GM12892 (cell line): ENCODE measurements around the gene SDCBP2.

Experiments
- DNase-seq: peaks from one replicate; pipeline ENCODE4 v3.0.0; 2011; ENCODE audit not compliant: insufficient read length
- FAIRE-seq: peaks from 2 replicates; lab custom pipeline; 2011; peaks lifted over from hg19 to GRCh38; lab: Jason Lieb, UNC
- POLR2A ChIP-seq: IDR thresholded peaks from 2 replicates; pipeline ENCODE4 v1.6.1; 2011; ENCODE audit warnings: low read depth, low read length, control low read depth
- POLR2AphosphoS5 ChIP-seq: IDR thresholded peaks from 2 replicates; pipeline ENCODE4 v1.6.1; 2011; ENCODE audit warnings: low read depth, low read length, control low read depth
- TAF1 ChIP-seq: IDR thresholded peaks from 2 replicates; pipeline ENCODE4 v1.6.1; 2011; ENCODE audit warnings: low read depth, mild to moderate bottlenecking, control low read depth, low read length, borderline replicate concordance

SDCBP2 gene

DNA sequence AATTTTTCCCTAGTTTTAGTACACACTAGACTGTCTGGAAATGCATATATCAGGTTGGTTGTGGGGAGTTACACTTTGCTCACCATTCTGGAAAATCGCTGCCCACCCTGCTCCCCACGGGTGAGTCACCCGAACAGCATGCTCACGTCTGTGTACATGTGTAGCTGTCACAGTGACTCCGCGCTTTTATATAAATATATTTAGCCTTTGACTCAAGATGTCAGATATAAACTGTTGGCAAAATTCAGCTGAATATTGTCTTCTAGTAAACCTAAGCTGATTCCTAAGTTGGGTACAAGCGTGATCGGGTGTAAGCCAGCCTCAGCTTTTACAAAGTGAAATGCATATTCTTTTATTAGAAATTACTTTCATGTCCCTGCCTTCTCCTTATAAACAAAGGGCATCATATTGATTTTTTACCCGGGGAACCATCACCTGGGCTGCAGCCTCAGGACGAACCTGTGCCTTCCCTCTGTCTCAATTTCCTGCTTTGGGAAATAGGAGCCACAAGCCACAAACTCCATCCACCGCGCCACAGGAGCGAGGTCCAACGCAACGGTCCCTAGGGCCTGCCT, 4.3 kb downstream of the SDCBP2 start:
- DNase-seq = no peak

DNA sequence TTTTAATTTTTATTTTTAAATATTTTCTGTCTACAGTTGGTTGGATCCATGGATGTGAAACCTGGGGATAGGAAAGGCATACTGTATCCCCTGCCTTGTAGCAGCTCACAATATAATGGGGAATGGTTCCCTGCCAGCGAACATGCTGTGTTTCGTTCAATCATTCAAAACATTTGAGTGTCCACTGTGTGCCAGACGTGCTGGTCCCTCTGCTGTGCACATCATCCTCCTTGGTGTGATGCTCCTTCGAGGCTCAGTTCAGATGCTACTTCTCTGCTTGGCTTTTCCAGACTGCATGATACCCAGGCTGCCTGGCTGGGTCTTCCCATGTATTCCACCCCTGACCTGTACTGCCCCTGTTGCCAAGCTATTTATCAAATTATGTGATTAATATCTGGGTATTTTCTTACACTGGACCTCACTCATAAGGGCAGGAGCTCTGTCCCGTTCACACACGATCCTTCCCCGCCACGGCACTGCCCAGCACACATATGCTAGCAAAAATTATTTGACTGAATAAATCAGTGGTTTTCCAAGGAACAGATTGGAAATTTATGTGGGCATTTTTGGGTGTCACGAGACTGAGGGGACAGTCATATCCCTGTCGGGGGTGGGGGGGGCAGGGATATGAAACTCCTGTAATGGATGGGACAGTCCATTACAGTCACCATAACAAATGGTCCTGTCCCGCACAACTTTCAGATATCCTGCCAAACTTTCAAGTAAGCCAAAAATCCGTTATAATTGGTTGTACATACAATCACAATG, 4.9 kb downstream of the SDCBP2 start:
- DNase-seq (no peak), FAIRE-seq (no peak)
- TF ChIP-seq POLR2A = no peak
- TF ChIP-seq TAF1 = no peak
- TF ChIP-seq POLR2AphosphoS5 = no peak

More for the DNA sequence above, 4.3 kb downstream of the SDCBP2 start:
- peak; percentile 14 for FAIRE-seq
- no peak for TF ChIP-seq TAF1
- no peak for TF ChIP-seq POLR2A
- TF ChIP-seq POLR2AphosphoS5 = no peak

DNA sequence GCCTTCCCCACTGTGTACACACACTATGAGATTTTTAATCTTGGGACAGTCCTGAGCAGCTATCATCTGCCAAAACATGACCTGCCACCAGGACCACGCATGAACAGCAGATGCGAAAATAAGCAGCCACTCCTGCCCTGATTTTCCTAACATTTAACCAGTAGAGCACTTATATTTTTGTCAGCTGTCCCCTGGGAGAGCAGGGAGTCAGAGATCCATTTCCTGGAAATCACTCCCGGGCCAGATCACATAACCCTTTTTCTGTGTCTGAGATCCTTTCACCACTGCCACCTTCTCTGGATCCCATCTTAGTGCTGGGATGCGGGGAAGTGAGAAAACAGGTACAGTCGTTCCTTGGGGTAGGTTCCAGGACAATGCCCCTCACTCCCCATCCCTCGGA, 5.7 kb downstream of the SDCBP2 start:
- FAIRE-seq = no peak
- TF ChIP-seq POLR2AphosphoS5 = no peak
- no peak for TF ChIP-seq TAF1
- TF ChIP-seq POLR2A = no peak
- DNase-seq = no peak

GRCh38 chr20:1322511-1323245, 6.3 kb downstream of the SDCBP2 start:
- TF ChIP-seq POLR2AphosphoS5 (no peak), TAF1 (no peak), POLR2A (no peak)
- FAIRE-seq = no peak

GRCh38 chr20:1321654-1321939, 7.3 kb downstream of the SDCBP2 start:
- DNase-seq (no peak), FAIRE-seq (no peak)
- TF ChIP-seq POLR2A (no peak), POLR2AphosphoS5 (no peak), TAF1 (no peak)

More at GRCh38 chr20:1322511-1323245, 6.3 kb downstream of the SDCBP2 start:
- DNase-seq = no peak

DNA sequence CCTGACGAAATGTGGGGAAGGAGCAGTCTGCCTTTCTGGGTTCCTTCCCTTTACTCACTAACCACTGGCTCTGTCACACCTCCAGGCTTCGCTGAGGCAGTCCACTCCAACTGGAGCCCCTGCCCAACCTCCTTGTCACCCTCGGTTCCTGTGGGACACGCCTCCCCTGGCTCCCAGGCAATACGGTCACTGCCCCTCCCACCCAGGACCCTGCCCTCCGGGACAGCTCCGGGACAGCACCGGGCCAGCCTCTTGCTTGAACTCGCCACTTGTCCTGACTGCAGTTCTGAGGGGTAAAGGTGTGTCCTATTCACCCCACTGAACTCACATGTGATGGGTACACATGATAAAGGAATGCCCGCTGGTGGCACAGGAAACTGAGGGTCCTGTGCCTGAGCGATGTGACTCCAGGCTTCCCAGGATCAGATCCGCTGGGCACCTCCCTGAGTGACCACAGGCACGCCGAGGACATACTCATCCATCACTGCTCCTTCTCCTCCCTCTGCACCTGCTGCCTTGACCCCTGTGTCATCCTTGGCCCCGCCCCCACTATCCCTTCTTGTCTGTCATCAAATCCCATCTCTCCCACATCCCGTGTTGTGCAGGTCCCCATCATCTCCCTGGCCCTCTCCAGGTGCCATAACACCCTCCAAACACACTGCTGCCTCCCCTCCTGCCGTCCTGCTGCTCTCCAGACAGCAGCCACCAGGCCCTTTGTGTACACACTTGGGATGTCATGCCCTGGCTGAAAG, 7.9 kb downstream of the SDCBP2 start:
- TF ChIP-seq POLR2AphosphoS5 (no peak), TAF1 (no peak), POLR2A (no peak)
- FAIRE-seq = no peak
- no peak for DNase-seq

- DNase-seq (no peak), FAIRE-seq (no peak)
- TF ChIP-seq POLR2A (no peak), POLR2AphosphoS5 (no peak)
Observed at GRCh38 chr20:1320016-1320415, 8.9 kb downstream of the SDCBP2 start.

DNA sequence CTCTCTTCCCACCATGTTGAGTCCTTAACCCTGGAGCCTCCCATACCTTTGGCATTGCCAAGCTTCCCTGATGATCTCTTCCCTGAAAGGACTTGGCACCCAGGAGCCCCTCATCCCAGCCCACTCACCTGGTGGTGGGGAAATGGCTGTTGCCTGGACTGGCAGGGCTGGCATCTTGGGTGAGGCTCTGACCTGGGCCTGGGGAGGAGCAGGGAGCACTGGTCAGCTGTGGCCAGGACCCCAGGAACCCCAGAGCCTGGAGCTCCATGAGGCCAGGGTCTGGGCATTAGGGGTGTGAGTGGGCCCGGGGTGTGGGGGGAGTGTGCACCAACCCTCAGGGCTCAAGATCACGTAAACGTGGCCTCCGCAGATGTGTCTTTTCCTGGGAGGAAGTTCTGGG, 9.5 kb downstream of the SDCBP2 start:
- TF ChIP-seq POLR2AphosphoS5 (no peak), TAF1 (no peak), POLR2A (no peak)
- DNase-seq (no peak), FAIRE-seq (no peak)

DNA sequence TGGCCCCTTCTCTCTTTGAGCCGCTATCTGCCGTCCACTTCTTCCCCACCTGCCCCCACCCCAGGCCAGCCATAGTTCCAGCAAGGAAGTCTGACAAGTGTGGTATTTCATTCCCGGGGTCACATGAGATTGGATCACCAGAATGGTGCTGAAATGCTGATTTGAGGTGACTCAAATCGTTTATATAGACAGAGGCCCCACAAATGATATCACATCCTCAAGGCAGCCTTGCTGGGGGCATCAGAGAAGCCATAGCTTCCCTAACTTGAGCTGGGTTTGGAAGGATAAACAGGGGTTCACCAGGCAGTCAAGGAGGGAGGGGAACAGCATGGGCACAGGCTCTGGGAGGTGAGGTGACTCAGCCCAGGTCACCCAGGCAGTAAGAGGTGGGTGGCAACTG, 9.9 kb downstream of the SDCBP2 start:
- DNase-seq (no peak), FAIRE-seq (no peak)
- TF ChIP-seq POLR2AphosphoS5 = no peak
- TF ChIP-seq TAF1 = no peak
- TF ChIP-seq POLR2A = no peak

- DNase-seq = no peak
- peak; percentile 21 for FAIRE-seq
- TF ChIP-seq POLR2AphosphoS5 = no peak
- no peak for TF ChIP-seq TAF1
- no peak for TF ChIP-seq POLR2A
Observed at GRCh38 chr20:1317545-1318255, 11.2 kb downstream of the SDCBP2 start.

GRCh38 chr20:1315804-1316203, 13.1 kb downstream of the SDCBP2 start:
- no peak for FAIRE-seq
- DNase-seq = no peak
- no peak for TF ChIP-seq POLR2AphosphoS5
- TF ChIP-seq TAF1 = no peak
- no peak for TF ChIP-seq POLR2A
